GM12864 (cell line): ENCODE data around the gene RAB27A.

Experiments
- DNase-seq: peaks from one replicate; pipeline ENCODE4 v3.0.0-alpha.2; 2011; ENCODE audit warnings: low read depth
- H3K4me3 ChIP-seq: 2 replicates; pipeline ENCODE4 v1.5.1; 2011; ENCODE audit warnings: mild to moderate bottlenecking, low read depth, low read length, control low read depth
- CTCF ChIP-seq: IDR thresholded peaks from 2 replicates; pipeline ENCODE4 v1.5.1; 2011; ENCODE audit warnings: low read depth, mild to moderate bottlenecking, moderate library complexity, low read length, control low read depth, inconsistent platforms; ENCODE audit errors: missing control alignments

RAB27A gene

GRCh38 chr15:55240125-55240760 is 49.4 kb downstream of the RAB27A start:
- no peak for TF ChIP-seq CTCF
- no peak for DNase-seq
- no peak overlapping the region for H3K4me3 ChIP-seq

GRCh38 chr15:55239440-55240124 is 50.0 kb downstream of the RAB27A start:
- TF ChIP-seq CTCF = no peak
- H3K4me3 ChIP-seq = no peak overlapping the region
- no peak for DNase-seq

- DNase-seq = no peak
- TF ChIP-seq CTCF = no peak
Measured at GRCh38 chr15:55238877-55239276, 50.7 kb downstream of the RAB27A start.

GRCh38 chr15:55237219-55238130 is 52.1 kb downstream of the RAB27A start:
- no peak for TF ChIP-seq CTCF
- no peak for DNase-seq
- H3K4me3 ChIP-seq = no peak overlapping the region

More at GRCh38 chr15:55238877-55239276, 50.7 kb downstream of the RAB27A start:
- H3K4me3 ChIP-seq = no peak overlapping the region

- TF ChIP-seq CTCF = no peak
- no peak overlapping the region for H3K4me3 ChIP-seq
- DNase-seq = no peak
Measured at GRCh38 chr15:55235546-55236036, 54.0 kb downstream of the RAB27A start.

- DNase-seq = no peak
- no peak for TF ChIP-seq CTCF
- H3K4me3 ChIP-seq = no peak overlapping the region
Measured at GRCh38 chr15:55234800-55235104, 54.9 kb downstream of the RAB27A start.
